GM18505 (cell line): Measurements from ENCODE around the gene STK38.
"Not testable (repeated sequence)": the region's sequence is repeated elsewhere in the genome, so short reads cannot be mapped to it uniquely, and the experiment has no call there.

Source experiments
- ATAC-seq: cut with Tn5 transposase; IDR thresholded peaks from one replicate; pipeline ENCODE4 v1.9.1; 2021; ENCODE audit not compliant: unreplicated experiment
- POLR2A ChIP-seq: IDR thresholded peaks from 4 replicates; pipeline ENCODE4 v1.6.1; 2011; ENCODE audit warnings: borderline replicate concordance; ENCODE audit not compliant: insufficient read depth, insufficient read length; ENCODE audit errors: extremely low read depth

STK38 gene

DNA sequence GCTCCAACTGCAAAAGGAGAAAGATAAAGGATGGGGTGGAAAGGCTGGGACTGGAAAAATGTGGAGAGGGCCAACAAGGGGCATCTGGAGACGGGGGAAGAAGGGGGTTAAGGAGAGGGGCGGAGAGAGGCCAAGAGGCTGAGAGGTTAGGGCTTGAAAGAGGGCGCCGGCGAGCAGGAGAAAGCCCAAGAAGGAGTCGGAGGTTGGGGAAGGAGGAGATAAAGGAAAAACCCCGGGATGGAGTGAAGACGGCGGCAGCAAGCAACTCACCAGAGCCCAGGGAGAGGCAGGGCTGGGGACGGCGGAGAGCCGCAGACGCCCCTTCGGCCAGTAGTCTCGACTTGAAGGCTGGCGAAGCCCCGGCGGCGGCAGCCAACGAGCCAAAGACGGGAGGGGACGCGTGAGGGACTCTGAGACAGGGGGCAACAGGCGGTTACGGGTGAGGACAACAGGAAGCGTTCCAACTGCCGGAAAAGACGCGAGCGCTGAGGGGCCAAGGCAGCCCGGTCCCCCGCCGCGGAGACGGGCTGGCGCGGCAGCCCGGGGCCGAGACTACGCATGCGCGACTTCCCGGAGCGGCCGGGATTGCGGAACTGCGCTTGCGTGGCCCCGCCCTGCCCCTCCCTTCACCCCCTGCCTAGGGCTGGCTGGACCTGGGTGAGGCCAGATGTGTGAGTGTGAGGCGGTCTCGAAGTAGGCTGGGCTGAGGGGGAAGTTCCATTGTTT lies at the start of gene STK38:
Gene STK38 (minus strand): TSS at position 560 of the 726 bp plus-strand sequence. CDS start 7,277 bp downstream, outside the sequence.
- peak; percentile 96 for TF ChIP-seq POLR2A
- peak; percentile 69 for ATAC-seq

- no peak for ATAC-seq
- no peak for TF ChIP-seq POLR2A
These were observed 49.1 kb upstream of the STK38 start for GRCh38 chr6:36596356-36596755.

GRCh38 chr6:36594816-36595643 lies 47.8 kb upstream of the STK38 start:
- no peak for ATAC-seq
- no peak for TF ChIP-seq POLR2A

DNA sequence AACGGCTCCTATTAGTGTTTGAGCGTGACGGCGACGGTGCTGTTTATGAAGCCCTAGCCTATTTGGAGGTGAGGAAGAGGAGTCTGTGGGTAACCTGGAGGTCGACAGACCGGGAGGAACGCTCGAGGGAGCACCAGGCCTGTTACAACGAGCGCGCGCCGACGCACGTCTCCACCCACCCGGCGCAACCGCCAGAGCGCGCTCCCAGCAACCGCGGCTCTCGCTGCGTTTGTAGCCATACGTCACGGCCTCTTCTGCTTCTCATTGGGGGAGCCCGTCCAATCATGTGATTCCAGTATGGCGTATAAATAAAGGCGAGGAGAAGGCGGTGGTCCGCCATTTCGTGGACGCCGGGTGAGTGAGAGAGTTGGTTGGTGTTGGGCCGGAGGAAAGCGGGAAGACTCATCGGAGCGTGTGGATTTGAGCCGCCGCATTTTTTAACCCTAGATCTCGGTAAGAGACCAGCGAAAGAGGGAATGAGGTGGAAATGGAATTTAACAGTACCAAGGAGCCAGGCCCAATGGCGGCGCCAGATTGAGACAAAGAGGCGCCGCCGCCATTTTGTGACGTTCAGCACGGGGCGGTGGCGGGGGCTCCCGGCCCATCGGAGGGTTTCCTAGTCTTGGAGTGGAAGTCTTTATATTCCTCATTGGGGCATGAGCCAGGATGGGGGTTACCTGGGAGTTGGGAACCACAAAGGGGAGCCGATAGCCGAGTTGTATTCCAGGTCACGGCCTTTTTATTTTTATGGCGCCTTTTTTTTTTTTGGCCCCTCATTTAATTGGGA lies 46.9 kb upstream of the STK38 start, which contains the start of gene SRSF3:
Gene SRSF3 (plus strand): TSS at position 334 of the 787 bp plus-strand sequence. CDS start 2,401 bp downstream, outside the sequence.
- peak; percentile 100 for TF ChIP-seq POLR2A
- ATAC-seq: peak; percentile 91

DNA sequence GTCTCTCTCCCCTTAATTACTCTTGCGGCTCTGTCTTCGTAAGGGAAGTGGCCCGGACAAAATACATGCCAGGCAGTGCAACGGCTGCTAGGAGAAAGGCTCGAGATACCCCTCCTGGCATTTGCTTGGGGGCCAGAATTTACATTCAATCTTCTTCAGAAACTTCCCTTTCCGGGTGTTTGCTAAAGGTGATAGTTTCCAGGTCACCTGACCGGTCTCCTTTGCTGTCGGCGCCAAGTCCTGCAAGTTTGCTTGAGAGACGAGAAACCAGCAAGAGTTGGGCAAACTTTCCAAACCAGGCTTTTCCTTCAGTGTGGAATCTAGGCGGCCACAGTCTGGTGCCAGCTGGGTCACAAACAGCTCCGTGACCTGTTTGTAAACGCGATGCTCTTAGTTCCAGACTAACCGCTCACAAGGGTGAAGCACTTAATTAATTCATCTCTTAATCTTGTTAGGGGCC lies 46.3 kb upstream of the STK38 start:
- TF ChIP-seq POLR2A: no peak
- peak; percentile 11 for ATAC-seq

DNA sequence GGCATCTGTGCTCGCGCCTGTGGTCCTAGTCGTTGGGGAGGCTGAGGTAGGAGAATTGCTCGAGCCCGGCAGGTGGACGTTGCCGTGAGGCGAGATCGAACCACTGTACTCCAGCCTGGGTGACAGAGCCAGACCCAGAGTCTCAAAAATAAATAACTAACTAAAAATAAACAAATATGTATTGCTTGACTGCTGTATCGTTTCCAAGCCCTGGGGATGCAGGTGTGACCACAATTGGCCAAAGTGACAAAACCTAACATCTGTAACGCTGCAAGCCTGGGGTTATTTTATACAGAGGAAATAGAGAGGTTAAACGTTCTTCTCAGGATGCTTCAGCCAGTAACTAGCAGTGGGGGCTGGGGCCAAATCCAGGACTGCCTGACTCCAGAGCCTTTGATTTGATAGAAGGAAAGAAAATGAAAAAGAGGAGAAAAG lies 45.0 kb upstream of the STK38 start:
- no peak for TF ChIP-seq POLR2A
- ATAC-seq: no peak

DNA sequence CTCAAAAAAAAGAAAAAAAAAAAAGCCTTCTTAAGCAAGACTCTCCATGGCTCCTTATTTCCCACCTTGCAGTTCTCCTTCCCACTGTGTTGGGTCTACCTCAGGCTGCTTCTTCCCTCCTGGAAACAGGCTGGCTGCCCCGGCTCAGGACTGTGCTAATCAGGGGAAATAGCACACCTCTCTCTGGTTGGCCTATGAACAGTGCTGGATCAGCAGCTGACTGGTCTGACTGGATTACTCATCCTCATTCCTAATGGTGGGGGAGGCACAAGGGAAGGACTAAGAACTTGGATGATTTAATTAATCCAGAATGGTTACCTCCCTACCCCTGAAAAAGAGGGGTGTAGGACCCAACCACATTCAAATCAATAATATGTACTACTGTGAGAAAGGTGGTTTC lies 43.0 kb upstream of the STK38 start:
- ATAC-seq: no peak
- no peak for TF ChIP-seq POLR2A

- ATAC-seq: not testable (repeated sequence)
These were observed 41.7 kb upstream of the STK38 start for GRCh38 chr6:36589025-36589400.

GRCh38 chr6:36586606-36587005 lies 39.3 kb upstream of the STK38 start:
- no peak for TF ChIP-seq POLR2A
- ATAC-seq: no peak

- no peak for ATAC-seq
- no peak for TF ChIP-seq POLR2A
These were observed 34.4 kb upstream of the STK38 start for GRCh38 chr6:36581716-36582115.

- no peak for ATAC-seq
- no peak for TF ChIP-seq POLR2A
These were observed 32.9 kb upstream of the STK38 start for GRCh38 chr6:36580184-36580526.

- TF ChIP-seq POLR2A: no peak
- no peak for ATAC-seq
These were observed 31.2 kb upstream of the STK38 start for GRCh38 chr6:36578431-36578830.

DNA sequence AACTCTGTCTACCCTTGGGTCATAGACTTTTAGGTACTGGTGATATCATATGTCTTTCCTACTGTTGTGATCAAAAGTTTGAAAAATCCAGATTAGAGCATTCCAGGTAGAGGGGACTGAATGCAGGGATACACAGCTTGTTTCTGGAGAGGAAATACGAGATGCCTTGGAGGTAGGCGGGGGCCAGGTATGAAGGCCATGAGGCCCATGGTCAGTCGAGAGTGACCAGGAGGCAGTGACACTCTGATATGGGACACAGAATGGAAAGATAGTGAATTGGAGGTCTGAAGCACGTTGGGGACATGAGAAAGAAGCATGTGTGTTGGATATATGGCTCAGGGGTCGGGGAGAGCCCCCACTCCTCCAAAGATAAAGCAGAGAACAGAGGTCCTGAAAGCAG lies 30.8 kb upstream of the STK38 start:
- ATAC-seq: no peak
- no peak for TF ChIP-seq POLR2A
